ENCODE results near the gene DENND1A. TPM values are rescaled to one million over a fixed set of nuclear protein-coding genes. Genes with fewer than 3 reads are reported as not detected.

DENND1A gene
- total RNA-seq, 1 experiment from 2014 or later = 19.7 TPM

DNA sequence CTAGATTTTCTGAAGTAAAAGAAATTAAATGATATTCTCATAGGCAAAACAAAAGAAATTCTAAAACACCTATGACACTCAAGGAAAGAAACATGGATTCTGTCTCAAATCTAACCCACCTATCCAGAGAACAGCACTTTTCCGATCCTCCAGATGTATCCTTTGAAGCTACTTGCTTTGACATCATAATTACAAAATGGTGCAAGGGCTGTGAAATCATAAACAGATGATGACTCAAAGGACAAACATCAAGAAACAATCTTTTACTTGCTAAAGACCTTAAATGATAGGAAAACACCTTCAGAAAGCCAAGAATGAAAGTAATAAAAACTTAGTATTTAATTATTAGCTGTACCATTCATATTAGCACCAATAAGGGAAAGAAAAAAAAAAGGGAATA is 202.6 kb downstream of the DENND1A start:
- H3K27me3 ChIP-seq (ENCODE audit: control insufficient read depth, insufficient read depth, low read length) = no peaks in the 10 kb centered on the region
- intact Hi-C loops (cut with micrococcal nuclease; ENCODE audit: unreplicated experiment) (no loop called here), in situ Hi-C loops (cut with HindIII; ENCODE audit: low pct_unique_long_range_greater_than_20kb, low sequenced_read_pairs) (no loop called here)
- no peaks in the 10 kb centered on the region; the same call in 1 of the 2 replicates for H3K9me3 ChIP-seq (ENCODE audit: control insufficient read depth, insufficient read depth, low read depth, low read length)
- no peak overlapping the region for H3K4me3 ChIP-seq (ENCODE audit: low read depth in 2 of 2, low read length in 2 of 2)
- BruUV-seq (replicated peaks) = no TSS peak
- DNase-seq (ENCODE audit: low read depth, low spot score) (no peak), ATAC-seq (no peak)
- TF ChIP-seq, protein P1, sequence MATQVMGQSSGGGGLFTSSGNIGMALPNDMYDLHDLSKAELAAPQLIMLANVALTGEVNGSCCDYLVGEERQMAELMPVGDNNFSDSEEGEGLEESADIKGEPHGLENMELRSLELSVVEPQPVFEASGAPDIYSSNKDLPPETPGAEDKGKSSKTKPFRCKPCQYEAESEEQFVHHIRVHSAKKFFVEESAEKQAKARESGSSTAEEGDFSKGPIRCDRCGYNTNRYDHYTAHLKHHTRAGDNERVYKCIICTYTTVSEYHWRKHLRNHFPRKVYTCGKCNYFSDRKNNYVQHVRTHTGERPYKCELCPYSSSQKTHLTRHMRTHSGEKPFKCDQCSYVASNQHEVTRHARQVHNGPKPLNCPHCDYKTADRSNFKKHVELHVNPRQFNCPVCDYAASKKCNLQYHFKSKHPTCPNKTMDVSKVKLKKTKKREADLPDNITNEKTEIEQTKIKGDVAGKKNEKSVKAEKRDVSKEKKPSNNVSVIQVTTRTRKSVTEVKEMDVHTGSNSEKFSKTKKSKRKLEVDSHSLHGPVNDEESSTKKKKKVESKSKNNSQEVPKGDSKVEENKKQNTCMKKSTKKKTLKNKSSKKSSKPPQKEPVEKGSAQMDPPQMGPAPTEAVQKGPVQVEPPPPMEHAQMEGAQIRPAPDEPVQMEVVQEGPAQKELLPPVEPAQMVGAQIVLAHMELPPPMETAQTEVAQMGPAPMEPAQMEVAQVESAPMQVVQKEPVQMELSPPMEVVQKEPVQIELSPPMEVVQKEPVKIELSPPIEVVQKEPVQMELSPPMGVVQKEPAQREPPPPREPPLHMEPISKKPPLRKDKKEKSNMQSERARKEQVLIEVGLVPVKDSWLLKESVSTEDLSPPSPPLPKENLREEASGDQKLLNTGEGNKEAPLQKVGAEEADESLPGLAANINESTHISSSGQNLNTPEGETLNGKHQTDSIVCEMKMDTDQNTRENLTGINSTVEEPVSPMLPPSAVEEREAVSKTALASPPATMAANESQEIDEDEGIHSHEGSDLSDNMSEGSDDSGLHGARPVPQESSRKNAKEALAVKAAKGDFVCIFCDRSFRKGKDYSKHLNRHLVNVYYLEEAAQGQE (IDR thresholded peaks at IDR 0.05; ENCODE audit: insufficient read depth in 1 of 2, low read depth in 2 of 2, low read length in 1 of 2) = no peak
- TF ChIP-seq TCF7L2 (IDR thresholded peaks at IDR 0.05; ENCODE audit: low read depth, low read length) (no peak), SIN3A (IDR thresholded peaks at IDR 0.05; ENCODE audit: borderline replicate concordance, insufficient read depth, low read depth, low read length) (no peak), POLR2AphosphoS5 (IDR thresholded peaks at IDR 0.05; ENCODE audit: low read depth, low read length) (no peak)
- TF ChIP-seq, protein P2, sequence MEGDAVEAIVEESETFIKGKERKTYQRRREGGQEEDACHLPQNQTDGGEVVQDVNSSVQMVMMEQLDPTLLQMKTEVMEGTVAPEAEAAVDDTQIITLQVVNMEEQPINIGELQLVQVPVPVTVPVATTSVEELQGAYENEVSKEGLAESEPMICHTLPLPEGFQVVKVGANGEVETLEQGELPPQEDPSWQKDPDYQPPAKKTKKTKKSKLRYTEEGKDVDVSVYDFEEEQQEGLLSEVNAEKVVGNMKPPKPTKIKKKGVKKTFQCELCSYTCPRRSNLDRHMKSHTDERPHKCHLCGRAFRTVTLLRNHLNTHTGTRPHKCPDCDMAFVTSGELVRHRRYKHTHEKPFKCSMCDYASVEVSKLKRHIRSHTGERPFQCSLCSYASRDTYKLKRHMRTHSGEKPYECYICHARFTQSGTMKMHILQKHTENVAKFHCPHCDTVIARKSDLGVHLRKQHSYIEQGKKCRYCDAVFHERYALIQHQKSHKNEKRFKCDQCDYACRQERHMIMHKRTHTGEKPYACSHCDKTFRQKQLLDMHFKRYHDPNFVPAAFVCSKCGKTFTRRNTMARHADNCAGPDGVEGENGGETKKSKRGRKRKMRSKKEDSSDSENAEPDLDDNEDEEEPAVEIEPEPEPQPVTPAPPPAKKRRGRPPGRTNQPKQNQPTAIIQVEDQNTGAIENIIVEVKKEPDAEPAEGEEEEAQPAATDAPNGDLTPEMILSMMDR (IDR thresholded peaks at IDR 0.05) = no peak
- H3K36me3 ChIP-seq (ENCODE audit: control insufficient read depth, insufficient read depth, low read length) = no peaks in the 10 kb centered on the region
- no peaks in the 10 kb centered on the region for H3K4me1 ChIP-seq (ENCODE audit: control insufficient read depth, insufficient read depth, low read length)
- H3K27ac ChIP-seq (ENCODE audit: low read length) = no peak overlapping the region
- ChIA-PET POLR2A (interaction anchor here (0.6 kb wide), 1 partner anchor 656 kb away, joined by 3 read pairs; no protein-coding TSS in a partner anchor), CTCF (no interaction called here)

DNA sequence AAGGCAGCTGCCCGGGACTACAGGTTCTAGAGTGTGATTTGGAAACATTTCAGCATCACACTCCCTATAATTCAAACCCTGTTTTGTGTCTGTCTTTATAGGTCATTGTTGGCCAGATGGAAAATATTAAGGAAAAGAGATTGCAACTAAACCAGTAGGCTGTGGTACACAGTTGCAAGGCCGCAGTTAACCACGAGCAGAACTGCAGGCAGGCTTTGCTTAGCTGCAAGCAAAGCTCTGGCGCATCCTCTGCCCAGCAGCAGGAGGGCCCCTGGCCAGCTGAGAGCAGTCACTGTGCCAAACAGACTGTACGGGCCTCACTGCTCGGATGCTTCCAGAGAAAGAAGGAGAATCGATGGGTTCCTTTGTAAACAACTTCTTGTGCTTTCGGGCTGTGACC is 204.5 kb downstream of the DENND1A start:
- no peak overlapping the region for H3K4me3 ChIP-seq (ENCODE audit: low read depth in 2 of 2, low read length in 2 of 2)
- no peaks in the 10 kb centered on the region for H3K36me3 ChIP-seq (ENCODE audit: control insufficient read depth, insufficient read depth, low read length)
- H3K27me3 ChIP-seq (ENCODE audit: control insufficient read depth, insufficient read depth, low read length) = no peaks in the 10 kb centered on the region
- no peak overlapping the region for H3K27ac ChIP-seq (ENCODE audit: low read length)
- no peaks in the 10 kb centered on the region; the same call in 1 of the 2 replicates for H3K9me3 ChIP-seq (ENCODE audit: control insufficient read depth, insufficient read depth, low read depth, low read length)
- intact Hi-C loops (cut with micrococcal nuclease; ENCODE audit: unreplicated experiment) = no loop called here
- POLR2A ChIA-PET = interaction anchor here (0.6 kb wide), 1 partner anchor 484 kb away, joined by 4 read pairs; no protein-coding TSS in a partner anchor
- no peaks in the 10 kb centered on the region for H3K4me1 ChIP-seq (ENCODE audit: control insufficient read depth, insufficient read depth, low read length)
- DNase-seq (ENCODE audit: low read depth, low spot score) (no peak), ATAC-seq (no peak)
- CTCF ChIA-PET = no interaction called here
- in situ Hi-C loops (cut with HindIII; ENCODE audit: low pct_unique_long_range_greater_than_20kb, low sequenced_read_pairs) = no loop called here
- TF ChIP-seq, protein P1 (IDR thresholded peaks at IDR 0.05; ENCODE audit: insufficient read depth in 1 of 2, low read depth in 2 of 2, low read length in 1 of 2) = no peak
- TF ChIP-seq SIN3A (IDR thresholded peaks at IDR 0.05; ENCODE audit: borderline replicate concordance, insufficient read depth, low read depth, low read length) (no peak), TCF7L2 (IDR thresholded peaks at IDR 0.05; ENCODE audit: low read depth, low read length) (no peak)
- TF ChIP-seq, protein P2 (IDR thresholded peaks at IDR 0.05) = no peak
- no TSS peak for BruUV-seq (replicated peaks)
